GM20000 (cell line): Measurements from ENCODE around the gene CCDC97.

Source experiments
- DNase-seq: peaks from one replicate; pipeline ENCODE4 v3.0.0; 2012; ENCODE audit warnings: low spot score
- CTCF ChIP-seq: IDR thresholded peaks from 2 replicates; pipeline ENCODE4 v1.5.1; 2012; ENCODE audit warnings: mild to moderate bottlenecking, control low read depth; ENCODE audit errors: extremely low read depth, missing control alignments

CCDC97 gene

GRCh38 chr19:41310033-41310831, at the start of gene CCDC97:
Gene CCDC97 (plus strand): TSS chr19:41310172. CDS start chr19:41310311, 139 bp downstream.
- peak; percentile 93 for DNase-seq
- no peak for TF ChIP-seq CTCF

GRCh38 chr19:41261474-41262190, 48.3 kb upstream of the CCDC97 start:
- no peak for TF ChIP-seq CTCF
- no peak for DNase-seq

DNA sequence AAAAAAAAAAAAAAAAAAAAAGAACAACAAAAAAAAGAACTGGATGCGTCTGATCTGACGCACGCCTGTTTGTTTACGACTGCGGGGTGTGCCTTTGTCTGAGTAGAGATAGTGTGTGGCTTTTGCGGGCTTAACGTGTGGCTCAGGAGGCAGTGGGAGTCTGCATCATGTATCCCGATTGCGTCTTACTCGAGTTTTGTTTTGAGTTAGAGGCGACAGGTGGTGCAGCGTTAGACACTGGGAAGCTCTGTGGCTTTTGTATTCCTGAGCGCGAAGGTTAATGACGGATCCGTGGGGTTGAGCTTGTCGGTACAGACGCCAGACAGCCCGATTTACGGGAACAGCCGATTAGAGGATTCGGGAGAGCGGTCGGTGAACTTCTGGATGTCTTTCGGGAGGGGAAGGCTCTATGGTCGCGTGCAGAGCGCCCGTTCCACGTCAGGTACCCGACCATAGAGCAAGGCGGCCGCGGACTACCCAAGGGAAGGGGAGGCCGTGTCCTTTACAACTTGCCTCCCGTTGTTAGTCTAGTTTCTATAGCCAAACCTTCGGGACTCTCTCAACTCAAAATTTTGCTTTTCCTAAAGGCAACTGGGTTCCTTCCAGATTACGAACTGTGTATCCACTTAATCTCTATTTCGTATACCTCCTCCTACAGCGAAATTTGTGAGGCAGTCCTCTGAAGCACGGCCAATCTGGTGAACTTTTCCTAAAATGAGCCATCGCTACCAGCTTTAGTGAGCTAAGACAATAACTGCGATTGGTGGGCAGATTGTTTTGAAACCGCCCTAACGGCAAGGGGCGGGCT, 46.7 kb upstream of the CCDC97 start:
- no peak for TF ChIP-seq CTCF
- DNase-seq, result peak; percentile 37

GRCh38 chr19:41263850-41264580, 46.0 kb upstream of the CCDC97 start, which contains the start of gene HNRNPUL1:
Gene HNRNPUL1 (plus strand): TSS chr19:41264372. CDS start chr19:41264504, 132 bp downstream.
- TF ChIP-seq CTCF, result no peak
- DNase-seq, result peak; percentile 99

- DNase-seq, result peak; percentile 44
Measured at GRCh38 chr19:41264581-41265394, 45.2 kb upstream of the CCDC97 start.

More at GRCh38 chr19:41264581-41265394, 45.2 kb upstream of the CCDC97 start:
- peak; percentile 32 for TF ChIP-seq CTCF
